Measurements from ENCODE around the gene CDC27.
A peak's percentile ranks its signal among the peaks of the same experiment; 100 is the strongest.

CDC27 gene

DNA sequence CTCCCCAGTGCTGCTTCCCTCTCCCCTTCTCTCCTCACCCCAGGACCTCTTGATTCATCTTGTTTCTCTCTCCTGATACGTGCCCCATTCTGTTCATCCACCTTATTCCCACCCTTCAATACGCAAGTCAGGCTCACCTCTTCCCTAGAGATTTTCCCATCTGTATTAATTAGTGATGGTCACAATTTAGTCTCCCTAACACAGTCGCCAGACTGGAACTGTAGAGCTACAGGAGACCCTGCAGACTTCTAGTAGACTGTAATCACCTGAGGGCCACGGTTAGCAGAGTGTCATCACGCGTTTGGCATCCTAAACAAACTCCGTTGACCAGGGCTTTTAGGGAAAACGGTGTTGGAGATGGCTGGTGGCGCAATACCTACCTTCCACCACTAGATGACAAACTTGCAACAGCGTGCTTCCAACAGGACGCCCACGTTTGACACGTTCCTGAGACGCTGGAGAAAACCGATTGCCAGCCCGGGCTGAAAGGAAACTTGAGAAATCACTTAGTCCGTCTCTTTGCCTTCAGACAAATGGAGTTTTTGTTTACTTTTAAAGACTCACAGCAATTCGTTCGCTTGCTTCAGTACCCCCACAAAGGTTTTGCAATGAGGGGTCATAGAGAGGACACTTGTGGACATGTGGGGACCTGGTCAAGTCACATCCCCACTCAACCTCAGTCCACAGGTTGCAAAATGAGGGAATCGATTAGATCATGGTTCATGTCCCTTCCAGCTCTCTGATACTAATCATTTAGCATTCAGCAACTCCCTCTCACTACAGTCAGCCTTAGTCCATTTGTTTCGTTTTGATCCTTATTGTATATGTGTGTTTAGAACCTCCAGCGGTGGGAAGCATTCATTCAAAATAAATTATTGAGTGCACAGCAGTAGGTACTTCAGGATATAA, 40.7 kb upstream of the CDC27 start:
- H4K20me1 ChIP-seq (ENCODE audit: insufficient read depth, low read length, poor library complexity, severe bottlenecking) = no peaks in the 10 kb centered on the region
- no peaks in the 10 kb centered on the region for H3K79me2 ChIP-seq (ENCODE audit: insufficient read depth, low read length)
- H3K4me2 ChIP-seq (ENCODE audit: low read depth, low read length, poor library complexity, severe bottlenecking) = peak overlapping the region; percentile 70
- no peaks in the 10 kb centered on the region for H3K9me2 ChIP-seq (replicated peaks; ENCODE audit: low read depth, low read length)
- H3F3A ChIP-seq (ENCODE audit: low read depth) = no peaks in the 10 kb centered on the region
- H3K36me3 ChIP-seq (ENCODE audit: insufficient read depth, low read length) = no peaks in the 10 kb centered on the region
- peak overlapping the region; percentile 61 for H3K4me3 ChIP-seq (ENCODE audit: low read length, poor library complexity, severe bottlenecking)
- peaks cover 15% of the 10 kb centered on the region for H3K4me1 ChIP-seq (ENCODE audit: insufficient read depth, low read length, poor library complexity, severe bottlenecking)
- TF ChIP-seq, protein P1, sequence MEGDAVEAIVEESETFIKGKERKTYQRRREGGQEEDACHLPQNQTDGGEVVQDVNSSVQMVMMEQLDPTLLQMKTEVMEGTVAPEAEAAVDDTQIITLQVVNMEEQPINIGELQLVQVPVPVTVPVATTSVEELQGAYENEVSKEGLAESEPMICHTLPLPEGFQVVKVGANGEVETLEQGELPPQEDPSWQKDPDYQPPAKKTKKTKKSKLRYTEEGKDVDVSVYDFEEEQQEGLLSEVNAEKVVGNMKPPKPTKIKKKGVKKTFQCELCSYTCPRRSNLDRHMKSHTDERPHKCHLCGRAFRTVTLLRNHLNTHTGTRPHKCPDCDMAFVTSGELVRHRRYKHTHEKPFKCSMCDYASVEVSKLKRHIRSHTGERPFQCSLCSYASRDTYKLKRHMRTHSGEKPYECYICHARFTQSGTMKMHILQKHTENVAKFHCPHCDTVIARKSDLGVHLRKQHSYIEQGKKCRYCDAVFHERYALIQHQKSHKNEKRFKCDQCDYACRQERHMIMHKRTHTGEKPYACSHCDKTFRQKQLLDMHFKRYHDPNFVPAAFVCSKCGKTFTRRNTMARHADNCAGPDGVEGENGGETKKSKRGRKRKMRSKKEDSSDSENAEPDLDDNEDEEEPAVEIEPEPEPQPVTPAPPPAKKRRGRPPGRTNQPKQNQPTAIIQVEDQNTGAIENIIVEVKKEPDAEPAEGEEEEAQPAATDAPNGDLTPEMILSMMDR (conservative IDR thresholded peaks at IDR 0.05; ENCODE audit: low read length) = peak; percentile 98
- no peak for TF ChIP-seq EZH2phosphoT487 (IDR thresholded peaks at IDR 0.05; ENCODE audit: borderline replicate concordance)
- no peaks in the 10 kb centered on the region for H3K27me3 ChIP-seq (ENCODE audit: insufficient read depth, low read length, poor library complexity, severe bottlenecking)
- H3K9me3 ChIP-seq (ENCODE audit: insufficient read depth, low read depth, low read length) = no peaks in the 10 kb centered on the region
- H3K9ac ChIP-seq (ENCODE audit: low read depth, low read length, poor library complexity, severe bottlenecking) = peak overlapping the region; percentile 43
- peak overlapping the region; percentile 83 for H2AFZ ChIP-seq (ENCODE audit: low read length)

DNA sequence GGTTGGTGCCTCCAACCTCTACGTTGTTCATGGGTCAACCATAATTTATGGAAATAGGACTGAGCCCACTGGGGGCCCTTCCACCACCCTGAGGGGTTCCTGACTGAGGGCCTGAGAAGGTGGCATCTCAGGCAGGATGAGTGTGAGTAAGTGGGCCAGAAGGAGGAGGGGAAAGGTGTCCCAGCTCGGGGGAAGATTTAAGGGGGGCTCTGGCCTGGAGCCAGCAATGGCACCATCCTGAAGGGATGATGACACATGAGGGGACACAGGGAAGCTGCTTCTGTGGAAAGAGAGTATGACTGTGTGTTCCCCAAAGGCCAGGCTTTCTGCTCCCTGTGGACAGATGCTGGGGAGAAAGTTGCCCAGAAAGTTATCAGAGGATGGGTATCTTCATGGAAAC, 38.8 kb upstream of the CDC27 start:
- TF ChIP-seq, protein P1 (conservative IDR thresholded peaks at IDR 0.05; ENCODE audit: low read length) = no peak
- no peak for TF ChIP-seq EZH2phosphoT487 (IDR thresholded peaks at IDR 0.05; ENCODE audit: borderline replicate concordance)
- no peak overlapping the region for H3K4me2 ChIP-seq (ENCODE audit: low read depth, low read length, poor library complexity, severe bottlenecking)
- H3K79me2 ChIP-seq (ENCODE audit: insufficient read depth, low read length) = no peaks in the 10 kb centered on the region
- no peaks in the 10 kb centered on the region for H3K9me2 ChIP-seq (replicated peaks; ENCODE audit: low read depth, low read length)
- no peaks in the 10 kb centered on the region; the same call in 1 of the 2 replicates for H3K9me3 ChIP-seq (ENCODE audit: insufficient read depth, low read depth, low read length)
- H3K9ac ChIP-seq (ENCODE audit: low read depth, low read length, poor library complexity, severe bottlenecking) = no peak overlapping the region
- H2AFZ ChIP-seq (ENCODE audit: low read length) = no peak overlapping the region
- H3K4me3 ChIP-seq (ENCODE audit: low read length, poor library complexity, severe bottlenecking) = no peak overlapping the region
- peaks cover 20% of the 10 kb centered on the region for H3K4me1 ChIP-seq (ENCODE audit: insufficient read depth, low read length, poor library complexity, severe bottlenecking)
- H3K27me3 ChIP-seq (ENCODE audit: insufficient read depth, low read length, poor library complexity, severe bottlenecking) = no peaks in the 10 kb centered on the region
- H3K36me3 ChIP-seq (ENCODE audit: insufficient read depth, low read length) = no peaks in the 10 kb centered on the region
- no peaks in the 10 kb centered on the region for H4K20me1 ChIP-seq (ENCODE audit: insufficient read depth, low read length, poor library complexity, severe bottlenecking)
- H3F3A ChIP-seq (ENCODE audit: low read depth) = no peaks in the 10 kb centered on the region

DNA sequence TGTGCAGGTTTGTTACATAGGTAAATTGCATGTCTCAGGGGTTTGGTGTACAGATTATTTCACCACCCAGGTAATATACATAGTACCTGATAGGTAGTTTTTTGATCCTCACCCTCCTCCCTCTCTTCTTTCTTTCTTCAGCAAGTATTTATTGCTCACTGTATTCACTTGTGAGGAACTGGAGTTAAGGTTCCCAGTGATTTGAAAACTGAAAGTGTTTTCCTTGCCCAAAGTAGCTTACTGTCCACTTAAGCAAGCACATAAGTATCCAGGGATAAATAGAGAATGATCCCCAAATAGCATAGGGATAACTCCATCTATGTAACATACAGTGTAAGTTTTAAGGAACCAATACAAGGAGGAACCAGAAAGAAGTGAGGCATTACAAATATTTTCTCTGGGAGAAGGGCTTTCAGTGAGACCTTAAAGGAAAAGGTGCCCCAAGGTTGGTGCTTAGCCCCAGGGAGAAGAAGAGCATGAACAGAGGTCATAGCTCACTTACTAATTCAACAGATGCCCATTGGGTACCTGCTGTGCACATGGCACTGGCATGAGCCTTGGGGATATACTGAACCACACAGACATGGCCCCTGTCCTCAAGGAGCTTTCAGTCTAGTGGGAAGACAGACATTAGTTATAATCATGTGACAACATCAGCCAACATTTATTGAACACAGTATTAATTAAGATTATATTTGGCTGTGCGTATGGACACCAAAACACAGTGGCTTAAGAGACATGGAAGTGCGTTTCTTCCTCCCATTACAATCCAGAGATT, 37.0 kb upstream of the CDC27 start:
- Histone ChIP-seq H3K79me2 (ENCODE audit: insufficient read depth, low read length) (no peaks in the 10 kb centered on the region), H3K27me3 (ENCODE audit: insufficient read depth, low read length, poor library complexity, severe bottlenecking) (no peaks in the 10 kb centered on the region), H3F3A (ENCODE audit: low read depth) (no peaks in the 10 kb centered on the region), H3K4me2 (ENCODE audit: low read depth, low read length, poor library complexity, severe bottlenecking) (no peak overlapping the region), H3K9me2 (replicated peaks; ENCODE audit: low read depth, low read length) (no peaks in the 10 kb centered on the region), H3K36me3 (ENCODE audit: insufficient read depth, low read length) (no peaks in the 10 kb centered on the region), H2AFZ (ENCODE audit: low read length) (no peak overlapping the region), H3K9me3 (ENCODE audit: insufficient read depth, low read depth, low read length) (no peaks in the 10 kb centered on the region; the same call in 1 of the 2 replicates), H3K4me1 (ENCODE audit: insufficient read depth, low read length, poor library complexity, severe bottlenecking) (peaks cover 38% of the 10 kb centered on the region), H4K20me1 (ENCODE audit: insufficient read depth, low read length, poor library complexity, severe bottlenecking) (no peaks in the 10 kb centered on the region), H3K9ac (ENCODE audit: low read depth, low read length, poor library complexity, severe bottlenecking) (no peak overlapping the region), H3K4me3 (ENCODE audit: low read length, poor library complexity, severe bottlenecking) (no peak overlapping the region)
- no peak for TF ChIP-seq EZH2phosphoT487 (IDR thresholded peaks at IDR 0.05; ENCODE audit: borderline replicate concordance)
- TF ChIP-seq, protein P1 (conservative IDR thresholded peaks at IDR 0.05; ENCODE audit: low read length) = no peak

All from Loucy (cell line).